Nephron (organoid): ENCODE data around the gene CLASP2.

Experiments
- H3K27ac Mint-ChIP-seq, 3 experiments: 2 replicates each; pipeline ENCODE4 v1.8.0; 2020; ENCODE audit warnings: mixed read lengths in 3 of 3, mild to moderate bottlenecking in 2 of 3, moderate library complexity in 1 of 3
- H3K27me3 Mint-ChIP-seq: 2 replicates; pipeline ENCODE4 v1.8.0; 2021; ENCODE audit warnings: low read depth, mild to moderate bottlenecking, moderate library complexity, mixed read lengths
- H3K36me3 Mint-ChIP-seq: 2 replicates; pipeline ENCODE4 v1.8.0; 2020; ENCODE audit warnings: low read depth, mixed read lengths
- H3K4me1 Mint-ChIP-seq: 2 replicates; pipeline ENCODE4 v1.8.0; 2020; ENCODE audit warnings: mixed read lengths
- H3K4me3 Mint-ChIP-seq, 3 experiments: 2 replicates each; pipeline ENCODE4 v1.8.0; 2020; ENCODE audit warnings: mild to moderate bottlenecking in 3 of 3, mixed read lengths in 3 of 3, moderate library complexity in 2 of 3
- H3K9me3 Mint-ChIP-seq: 2 replicates; pipeline ENCODE4 v1.8.0; 2020; ENCODE audit warnings: mixed read lengths
- TF ChIP-seq, protein P1 (sequence below), 3 experiments: fragments of 200-600 bp; sonication (generic); IDR thresholded peaks; one replicate each; pipeline ENCODE4 v1.5.0; 2021; ENCODE audit warnings: antibody characterized with exemption in 3 of 3; ENCODE audit not compliant: unreplicated experiment in 3 of 3

Gene CLASP2

DNA sequence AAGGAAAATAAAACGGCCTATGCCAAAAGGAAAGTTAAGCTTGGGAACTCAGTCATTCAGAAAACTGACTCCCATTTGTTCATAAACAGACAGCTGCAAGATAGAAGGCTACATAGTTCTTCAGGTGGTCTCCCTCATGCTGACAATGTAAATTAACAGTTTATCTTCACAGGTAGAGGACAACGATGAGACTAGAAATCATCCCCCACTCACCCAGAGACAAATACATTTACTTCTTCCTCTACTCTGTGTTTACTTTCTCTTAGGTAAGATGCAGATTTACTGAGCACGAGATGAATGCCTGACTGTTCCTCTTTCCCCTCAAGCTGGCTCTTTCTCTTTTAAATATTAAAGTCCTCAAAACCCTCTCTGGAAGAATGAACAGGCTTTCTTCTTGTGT, 160.2 kb downstream of the CLASP2 start:
- Mint-ChIP-seq H3K36me3 (peaks cover 35% of the 10 kb centered on the region), H3K4me3 (no peak overlapping the region), H3K27ac (no peak overlapping the region), H3K27me3 (no peaks in the 10 kb centered on the region), H3K9me3 (no peaks in the 10 kb centered on the region), H3K4me1 (no peaks in the 10 kb centered on the region)
- TF ChIP-seq, protein P1, sequence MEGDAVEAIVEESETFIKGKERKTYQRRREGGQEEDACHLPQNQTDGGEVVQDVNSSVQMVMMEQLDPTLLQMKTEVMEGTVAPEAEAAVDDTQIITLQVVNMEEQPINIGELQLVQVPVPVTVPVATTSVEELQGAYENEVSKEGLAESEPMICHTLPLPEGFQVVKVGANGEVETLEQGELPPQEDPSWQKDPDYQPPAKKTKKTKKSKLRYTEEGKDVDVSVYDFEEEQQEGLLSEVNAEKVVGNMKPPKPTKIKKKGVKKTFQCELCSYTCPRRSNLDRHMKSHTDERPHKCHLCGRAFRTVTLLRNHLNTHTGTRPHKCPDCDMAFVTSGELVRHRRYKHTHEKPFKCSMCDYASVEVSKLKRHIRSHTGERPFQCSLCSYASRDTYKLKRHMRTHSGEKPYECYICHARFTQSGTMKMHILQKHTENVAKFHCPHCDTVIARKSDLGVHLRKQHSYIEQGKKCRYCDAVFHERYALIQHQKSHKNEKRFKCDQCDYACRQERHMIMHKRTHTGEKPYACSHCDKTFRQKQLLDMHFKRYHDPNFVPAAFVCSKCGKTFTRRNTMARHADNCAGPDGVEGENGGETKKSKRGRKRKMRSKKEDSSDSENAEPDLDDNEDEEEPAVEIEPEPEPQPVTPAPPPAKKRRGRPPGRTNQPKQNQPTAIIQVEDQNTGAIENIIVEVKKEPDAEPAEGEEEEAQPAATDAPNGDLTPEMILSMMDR (IDR thresholded peaks at IDR 0.05; ENCODE audit: unreplicated experiment in 3 of 3), result no peak

DNA sequence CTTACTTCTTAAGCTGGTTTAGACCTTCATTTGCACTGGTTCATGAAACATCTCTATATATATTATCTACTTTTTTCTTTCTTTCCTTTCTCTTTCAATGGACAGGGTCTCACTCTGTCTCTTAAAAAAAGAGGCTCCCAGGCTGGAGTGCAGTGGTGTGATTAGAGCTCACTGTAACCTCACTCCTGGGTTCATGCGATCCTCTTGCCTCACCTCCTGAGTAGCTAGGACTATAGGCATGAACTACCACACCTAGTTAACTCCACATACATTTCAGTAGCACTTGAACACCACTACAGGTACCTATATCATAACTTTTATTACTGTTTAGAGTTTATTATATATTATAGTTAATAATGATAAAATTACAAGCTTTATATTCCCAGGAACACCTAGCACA, 160.8 kb downstream of the CLASP2 start:
- Mint-ChIP-seq H3K9me3 (no peaks in the 10 kb centered on the region), H3K36me3 (peaks cover 38% of the 10 kb centered on the region), H3K4me3 (no peak overlapping the region), H3K4me1 (no peaks in the 10 kb centered on the region), H3K27ac (no peak overlapping the region), H3K27me3 (no peaks in the 10 kb centered on the region)
- TF ChIP-seq, protein P1 (IDR thresholded peaks at IDR 0.05; ENCODE audit: unreplicated experiment in 3 of 3), result no peak

DNA sequence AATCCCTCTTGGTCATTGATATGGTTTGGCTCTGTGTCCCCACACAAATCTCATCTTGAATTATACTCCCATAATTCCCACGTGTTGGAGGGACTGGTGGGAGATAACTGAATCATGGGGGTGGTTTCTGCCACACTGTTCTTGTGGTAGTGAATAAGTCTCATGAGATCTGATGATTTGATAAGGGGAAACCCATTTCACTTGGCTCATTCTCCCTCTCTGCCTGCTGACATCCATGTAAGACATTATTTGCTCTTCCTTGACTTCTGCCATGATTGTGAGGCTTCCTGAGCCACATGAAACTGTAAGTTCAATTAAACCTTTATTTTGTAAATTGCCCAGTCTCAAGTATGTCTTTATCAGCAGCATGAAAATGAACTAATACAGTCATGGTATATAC, 171.0 kb downstream of the CLASP2 start:
- TF ChIP-seq, protein P1 (IDR thresholded peaks at IDR 0.05; ENCODE audit: unreplicated experiment in 3 of 3), result no peak
- H3K4me1 Mint-ChIP-seq, result no peaks in the 10 kb centered on the region
- H3K27ac Mint-ChIP-seq, result no peak overlapping the region
- H3K27me3 Mint-ChIP-seq, result no peaks in the 10 kb centered on the region
- H3K4me3 Mint-ChIP-seq, result no peak overlapping the region
- peaks cover 13% of the 10 kb centered on the region for H3K9me3 Mint-ChIP-seq
- H3K36me3 Mint-ChIP-seq, result peaks cover 27% of the 10 kb centered on the region

DNA sequence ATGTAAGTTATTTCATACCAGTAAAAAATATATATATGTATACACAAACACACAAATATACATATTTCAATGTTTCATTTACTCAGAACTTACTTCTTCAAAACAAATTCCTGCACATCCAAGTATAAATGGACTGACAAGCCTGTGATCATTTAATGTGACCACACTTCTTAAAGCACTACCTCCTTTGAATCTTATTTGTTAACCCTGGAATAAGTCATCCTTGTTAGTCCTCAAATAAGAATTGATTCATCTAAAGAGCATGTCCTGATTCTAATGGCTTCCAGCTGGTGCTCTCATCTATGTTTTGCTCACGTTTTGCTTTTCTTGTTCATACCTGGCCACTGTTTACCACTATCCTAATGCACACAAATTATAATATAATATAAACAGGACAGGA, 173.9 kb downstream of the CLASP2 start:
- peaks cover 10% of the 10 kb centered on the region for H3K9me3 Mint-ChIP-seq
- no peak overlapping the region for H3K27ac Mint-ChIP-seq
- no peaks in the 10 kb centered on the region for H3K27me3 Mint-ChIP-seq
- H3K4me3 Mint-ChIP-seq, result no peak overlapping the region
- H3K36me3 Mint-ChIP-seq, result peaks cover 20% of the 10 kb centered on the region
- TF ChIP-seq, protein P1 (IDR thresholded peaks at IDR 0.05; ENCODE audit: unreplicated experiment in 3 of 3), result no peak
- H3K4me1 Mint-ChIP-seq, result no peaks in the 10 kb centered on the region

DNA sequence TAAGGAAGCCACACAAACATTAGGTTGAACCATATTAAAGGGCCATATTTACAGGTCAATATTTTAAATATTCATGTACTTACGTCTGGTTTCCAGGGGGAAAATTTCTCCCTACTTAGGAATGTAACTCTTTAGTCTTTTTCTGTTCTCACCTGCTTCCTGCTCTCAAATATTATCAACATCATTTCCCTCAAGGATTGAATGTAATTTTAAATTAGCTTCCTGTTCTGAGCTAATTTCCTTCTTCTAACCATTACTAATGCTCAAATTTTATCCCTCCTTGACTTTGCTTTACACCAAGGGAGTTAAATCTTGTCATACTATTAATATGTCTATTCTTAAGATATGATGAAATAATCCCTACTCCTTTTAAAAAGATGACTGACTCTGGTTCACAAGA, 174.5 kb downstream of the CLASP2 start:
- Mint-ChIP-seq H3K36me3 (peaks cover 20% of the 10 kb centered on the region), H3K4me3 (no peak overlapping the region), H3K27me3 (no peaks in the 10 kb centered on the region), H3K9me3 (peaks cover 6% of the 10 kb centered on the region), H3K4me1 (no peaks in the 10 kb centered on the region), H3K27ac (no peak overlapping the region)
- TF ChIP-seq, protein P1 (IDR thresholded peaks at IDR 0.05; ENCODE audit: unreplicated experiment in 3 of 3), result no peak

DNA sequence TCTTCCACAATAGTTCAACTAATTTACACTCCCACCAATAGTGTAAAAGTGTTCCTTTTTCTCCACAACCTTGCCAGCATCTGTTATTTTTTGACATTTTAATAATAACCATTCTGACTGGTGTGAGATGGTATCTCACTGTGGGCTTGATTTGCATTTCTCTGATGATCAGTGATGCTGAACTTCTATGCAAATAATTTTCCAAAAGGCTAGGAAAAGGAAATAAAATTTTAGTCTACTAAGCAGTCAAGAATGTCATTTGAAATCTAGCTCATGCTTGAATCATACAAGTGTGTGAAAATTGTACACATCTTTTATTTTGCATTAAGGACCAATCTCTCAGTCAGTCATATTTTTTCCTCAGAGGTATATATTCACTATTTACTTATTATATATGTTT, 176.1 kb downstream of the CLASP2 start:
- H3K4me1 Mint-ChIP-seq, result no peaks in the 10 kb centered on the region
- H3K27me3 Mint-ChIP-seq, result no peaks in the 10 kb centered on the region
- TF ChIP-seq, protein P1 (IDR thresholded peaks at IDR 0.05; ENCODE audit: unreplicated experiment in 3 of 3), result no peak
- no peak overlapping the region for H3K4me3 Mint-ChIP-seq
- peaks cover 29% of the 10 kb centered on the region for H3K36me3 Mint-ChIP-seq
- no peak overlapping the region for H3K27ac Mint-ChIP-seq
- H3K9me3 Mint-ChIP-seq, result no peaks in the 10 kb centered on the region
